Osteocyte (in vitro differentiated cells): ENCODE data around the gene RHBDL3. TPM values are rescaled to one million over a fixed set of nuclear protein-coding genes. Genes with fewer than 3 reads are reported as not detected.

Experiments used
- DNase-seq: peaks from one replicate; pipeline ENCODE4 v3.0.0; 2021; ENCODE audit warnings: mixed read lengths; ENCODE audit not compliant: unreplicated experiment; ENCODE audit errors: extremely low spot score
- H3K27ac Mint-ChIP-seq: one replicate; pipeline ENCODE4 v1.8.0; 2021; ENCODE audit warnings: mild to moderate bottlenecking, mixed read lengths; ENCODE audit not compliant: unreplicated experiment
- H3K27me3 Mint-ChIP-seq: one replicate; pipeline ENCODE4 v1.8.0; 2021; ENCODE audit warnings: mixed read lengths; ENCODE audit not compliant: unreplicated experiment
- H3K36me3 Mint-ChIP-seq: one replicate; pipeline ENCODE4 v1.8.0; 2021; ENCODE audit warnings: mixed read lengths; ENCODE audit not compliant: unreplicated experiment
- H3K4me1 Mint-ChIP-seq: one replicate; pipeline ENCODE4 v1.8.0; 2021; ENCODE audit warnings: mixed read lengths; ENCODE audit not compliant: unreplicated experiment
- H3K4me3 Mint-ChIP-seq: one replicate; pipeline ENCODE4 v1.8.0; 2021; ENCODE audit warnings: mild to moderate bottlenecking, moderate library complexity, mixed read lengths; ENCODE audit not compliant: unreplicated experiment
- H3K9me3 Mint-ChIP-seq: one replicate; pipeline ENCODE4 v1.8.0; 2021; ENCODE audit warnings: mixed read lengths; ENCODE audit not compliant: unreplicated experiment
- total RNA-seq: library from RNA; stranded (reverse); gene quantifications from 2 replicates; pipeline ENCODE4 v1.2.1, GENCODE V29; 2021
- TF ChIP-seq, protein P1 (sequence below): fragments of 200-600 bp; sonication (generic); IDR thresholded peaks from 2 replicates; pipeline ENCODE4 v1.5.0; 2021; ENCODE audit warnings: antibody characterized with exemption, mild to moderate bottlenecking, moderate library complexity

Gene RHBDL3
- total RNA-seq, 1 donor from 2014 or later = 0.11 TPM

DNA sequence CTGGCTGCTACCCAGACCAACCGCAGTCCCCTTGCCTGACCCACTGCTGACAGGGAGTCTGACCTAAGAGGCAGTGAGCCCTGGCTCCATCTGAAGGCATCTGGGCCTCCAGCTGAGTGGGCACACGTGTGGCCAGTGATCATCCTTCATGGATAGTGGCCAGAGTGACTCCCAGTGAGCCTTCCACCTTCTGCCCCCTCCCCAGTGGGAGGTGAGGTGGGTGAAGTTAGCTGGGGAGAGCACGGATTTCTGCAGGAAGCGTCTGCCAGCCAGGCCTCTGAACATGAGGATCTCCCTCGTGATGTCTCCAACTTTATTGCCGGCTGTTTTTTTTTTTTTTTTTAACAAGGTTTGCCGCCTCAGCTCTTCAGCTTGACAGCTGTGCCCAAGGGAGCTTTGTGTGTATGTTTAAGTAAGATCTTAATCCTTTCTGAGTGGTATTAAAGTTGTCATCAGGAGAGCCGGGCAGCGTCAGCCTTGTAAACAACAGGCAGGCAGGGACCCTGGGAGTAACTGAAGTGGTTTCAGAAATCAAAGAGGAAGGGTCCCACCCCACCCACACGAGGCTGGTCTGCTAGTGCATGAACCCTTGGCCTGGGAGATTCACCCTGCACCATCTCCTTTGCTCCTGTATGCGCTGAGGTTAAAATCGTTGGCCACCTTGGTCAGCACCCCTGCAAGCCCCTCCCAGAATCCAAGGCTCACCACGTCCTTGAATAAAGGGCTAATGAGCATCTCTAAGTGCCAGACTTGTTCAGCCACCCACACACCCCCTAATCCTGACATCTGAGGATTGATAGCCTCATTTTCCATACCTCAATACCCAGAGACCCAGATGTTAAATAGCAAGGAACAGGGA lies 33.3 kb downstream of the RHBDL3 start:
- TF ChIP-seq, protein P1, sequence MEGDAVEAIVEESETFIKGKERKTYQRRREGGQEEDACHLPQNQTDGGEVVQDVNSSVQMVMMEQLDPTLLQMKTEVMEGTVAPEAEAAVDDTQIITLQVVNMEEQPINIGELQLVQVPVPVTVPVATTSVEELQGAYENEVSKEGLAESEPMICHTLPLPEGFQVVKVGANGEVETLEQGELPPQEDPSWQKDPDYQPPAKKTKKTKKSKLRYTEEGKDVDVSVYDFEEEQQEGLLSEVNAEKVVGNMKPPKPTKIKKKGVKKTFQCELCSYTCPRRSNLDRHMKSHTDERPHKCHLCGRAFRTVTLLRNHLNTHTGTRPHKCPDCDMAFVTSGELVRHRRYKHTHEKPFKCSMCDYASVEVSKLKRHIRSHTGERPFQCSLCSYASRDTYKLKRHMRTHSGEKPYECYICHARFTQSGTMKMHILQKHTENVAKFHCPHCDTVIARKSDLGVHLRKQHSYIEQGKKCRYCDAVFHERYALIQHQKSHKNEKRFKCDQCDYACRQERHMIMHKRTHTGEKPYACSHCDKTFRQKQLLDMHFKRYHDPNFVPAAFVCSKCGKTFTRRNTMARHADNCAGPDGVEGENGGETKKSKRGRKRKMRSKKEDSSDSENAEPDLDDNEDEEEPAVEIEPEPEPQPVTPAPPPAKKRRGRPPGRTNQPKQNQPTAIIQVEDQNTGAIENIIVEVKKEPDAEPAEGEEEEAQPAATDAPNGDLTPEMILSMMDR = no peak
- no peak overlapping the region for H3K27ac Mint-ChIP-seq
- H3K4me1 Mint-ChIP-seq = peaks cover 11% of the 10 kb centered on the region
- DNase-seq = no peak
- H3K27me3 Mint-ChIP-seq = no peaks in the 10 kb centered on the region
- H3K36me3 Mint-ChIP-seq = no peaks in the 10 kb centered on the region
- H3K9me3 Mint-ChIP-seq = no peaks in the 10 kb centered on the region
- no peak overlapping the region for H3K4me3 Mint-ChIP-seq

DNA sequence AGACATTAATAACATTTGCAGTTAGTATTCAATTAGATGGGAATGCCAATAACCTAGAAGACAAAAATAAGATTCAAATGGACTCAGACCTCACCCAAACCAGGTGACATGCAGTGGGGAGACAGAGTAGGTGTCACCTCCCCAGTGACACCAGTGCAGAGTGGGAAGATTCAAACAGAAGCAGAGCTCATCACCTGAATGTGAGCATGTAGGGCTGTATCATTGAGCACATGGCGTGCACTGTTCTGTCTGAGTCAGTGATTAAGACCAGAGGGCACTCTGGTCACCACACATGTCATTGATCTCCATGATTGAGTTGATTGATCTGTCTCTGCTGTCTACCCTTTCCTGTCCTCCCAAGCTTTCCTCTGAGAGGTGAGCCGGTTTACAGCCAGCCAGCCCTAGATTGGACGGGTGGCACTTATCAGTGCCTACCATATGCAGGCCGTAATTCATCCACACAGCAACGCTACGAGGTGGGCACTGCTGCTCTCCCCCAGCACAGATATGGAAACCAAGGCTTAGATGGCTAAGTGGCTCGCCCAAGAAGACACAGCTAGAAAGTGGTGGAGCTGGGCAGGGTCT lies 34.0 kb downstream of the RHBDL3 start:
- Mint-ChIP-seq H3K4me1 (peaks cover 15% of the 10 kb centered on the region), H3K9me3 (no peaks in the 10 kb centered on the region)

DNA sequence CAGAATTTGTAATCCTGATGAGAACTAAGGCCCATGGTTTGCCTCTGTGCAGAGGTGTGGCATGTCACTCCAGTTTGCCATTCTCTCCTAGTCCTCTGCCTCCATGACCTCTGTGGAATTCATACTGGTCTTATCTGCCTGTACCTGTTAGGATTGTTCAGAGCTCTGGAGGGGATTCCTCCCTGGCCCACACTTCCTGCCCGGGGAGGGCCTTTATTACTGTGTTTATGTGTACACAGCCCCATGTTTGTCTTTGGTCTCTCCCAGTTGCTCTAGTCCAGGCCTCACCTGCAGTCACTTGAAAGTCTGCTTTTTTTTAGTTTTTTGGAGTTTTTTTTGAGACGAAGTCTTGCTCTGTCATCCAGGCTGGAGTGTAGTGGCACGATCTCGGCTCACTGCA lies 36.4 kb downstream of the RHBDL3 start:
- Mint-ChIP-seq H3K36me3 (no peaks in the 10 kb centered on the region), H3K4me3 (no peak overlapping the region), H3K27me3 (no peaks in the 10 kb centered on the region), H3K9me3 (no peaks in the 10 kb centered on the region), H3K27ac (no peak overlapping the region), H3K4me1 (peaks cover 15% of the 10 kb centered on the region)
- TF ChIP-seq, protein P1 = no peak
- DNase-seq = no peak

More for the DNA sequence above, 34.0 kb downstream of the RHBDL3 start:
- no peaks in the 10 kb centered on the region for H3K27me3 Mint-ChIP-seq
- TF ChIP-seq, protein P1 = no peak
- no peak for DNase-seq
- H3K27ac Mint-ChIP-seq = no peak overlapping the region
- H3K36me3 Mint-ChIP-seq = no peaks in the 10 kb centered on the region
- no peak overlapping the region for H3K4me3 Mint-ChIP-seq

DNA sequence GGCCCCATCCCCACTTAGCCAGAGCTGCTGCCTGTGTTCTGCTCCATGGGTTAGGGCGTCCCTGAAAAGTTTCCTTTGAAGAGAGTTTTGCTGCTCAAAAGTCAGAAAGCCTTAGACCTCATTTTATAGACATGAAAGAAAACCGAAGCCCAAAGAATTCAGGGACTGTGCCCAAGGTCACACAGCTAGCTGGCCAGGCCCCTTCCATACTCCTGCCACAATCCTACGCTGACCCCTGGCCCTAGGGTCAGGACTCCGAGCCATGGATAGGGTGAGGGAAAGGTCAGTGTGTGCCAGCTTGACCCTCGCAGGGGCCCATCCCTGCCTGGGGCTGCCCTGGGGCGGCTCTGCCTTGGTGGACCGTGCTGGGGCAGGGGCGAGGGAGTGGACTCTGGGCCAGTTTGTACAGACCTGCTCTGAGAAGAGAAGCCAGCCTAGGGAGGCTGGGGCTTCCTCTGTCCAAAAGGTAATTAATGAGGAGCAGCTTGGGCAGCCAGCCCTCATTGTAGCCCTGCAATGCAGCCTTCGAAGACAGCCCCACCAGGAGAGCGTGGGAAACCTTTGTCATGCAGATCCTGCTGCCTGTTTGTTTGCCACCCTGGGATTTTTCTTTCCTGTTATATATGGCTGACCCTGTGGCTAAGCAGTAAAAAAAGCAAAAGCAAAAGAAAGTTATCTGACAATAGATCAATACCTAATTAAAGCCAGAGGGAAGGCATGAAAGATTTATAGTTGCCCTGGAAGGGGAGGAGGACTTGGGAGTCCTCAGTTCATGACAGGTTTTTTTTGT lies 37.4 kb downstream of the RHBDL3 start:
- no peak for DNase-seq
- no peaks in the 10 kb centered on the region for H3K9me3 Mint-ChIP-seq
- H3K4me1 Mint-ChIP-seq = peaks cover 15% of the 10 kb centered on the region
- peaks cover 3% of the 10 kb centered on the region for H3K27me3 Mint-ChIP-seq
- H3K36me3 Mint-ChIP-seq = no peaks in the 10 kb centered on the region
- no peak overlapping the region for H3K4me3 Mint-ChIP-seq
- no peak overlapping the region for H3K27ac Mint-ChIP-seq
- TF ChIP-seq, protein P1 = no peak
